ENCODE measurements around the gene TBC1D2B. TPM values are rescaled to one million over a fixed set of nuclear protein-coding genes. Genes with fewer than 3 reads are reported as not detected.

TBC1D2B gene
- total RNA-seq, 1 experiment from 2014 or later = 30.6 TPM

- peaks cover 3% of the 10 kb centered on the region; the same call in 1 of the 2 replicates for H3K9me3 ChIP-seq
- DNase-seq = no peak
- no peak overlapping the region for H3K4me3 ChIP-seq
- H3K27me3 ChIP-seq = no peaks in the 10 kb centered on the region
- H3K36me3 ChIP-seq = peaks cover 19% of the 10 kb centered on the region
These were observed 42.2 kb downstream of the TBC1D2B start for GRCh38 chr15:78035321-78035751.

DNA sequence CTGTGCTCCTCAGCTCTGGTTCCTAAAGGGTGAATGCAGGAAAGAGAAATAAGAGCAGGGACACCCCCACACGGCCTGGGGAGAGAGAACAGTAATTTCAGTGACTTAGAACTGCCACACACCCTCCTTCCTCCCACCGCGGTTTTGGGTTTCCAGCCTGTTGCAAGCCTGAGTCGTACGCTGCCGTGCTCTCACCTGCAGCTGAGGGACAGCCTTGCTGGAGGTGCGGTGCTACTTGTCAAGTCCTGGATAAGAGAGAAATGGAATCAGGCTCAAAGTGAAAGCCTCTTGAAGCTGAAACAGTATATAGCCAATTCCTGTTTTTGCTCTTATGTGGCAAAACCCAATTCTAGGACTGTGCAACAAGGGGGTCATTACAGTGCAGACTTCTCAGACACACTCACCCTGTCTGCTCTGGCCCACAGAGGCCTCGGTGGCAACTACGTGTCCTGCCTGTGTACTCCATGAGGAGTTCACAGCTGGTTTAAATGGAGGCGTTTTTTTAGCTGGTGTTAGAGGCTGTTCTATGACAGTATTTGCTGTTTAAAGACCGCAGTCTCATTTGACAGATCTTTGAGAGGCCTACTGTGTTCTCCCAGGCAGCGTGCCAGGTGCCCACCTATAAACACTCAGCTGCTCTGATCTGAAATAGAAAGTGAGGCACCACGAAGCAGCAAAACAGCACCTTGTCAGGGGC, 42.9 kb downstream of the TBC1D2B start:
- Histone ChIP-seq H3K4me3 (no peak overlapping the region), H3K36me3 (peaks cover 17% of the 10 kb centered on the region), H3K27me3 (no peaks in the 10 kb centered on the region), H3K9me3 (peaks cover 3% of the 10 kb centered on the region; the same call in 1 of the 2 replicates)
- DNase-seq = no peak

- H3K36me3 ChIP-seq = peaks cover 17% of the 10 kb centered on the region
- H3K27me3 ChIP-seq = no peaks in the 10 kb centered on the region
- peaks cover 3% of the 10 kb centered on the region; the same call in 1 of the 2 replicates for H3K9me3 ChIP-seq
- DNase-seq = no peak
- H3K4me3 ChIP-seq = no peak overlapping the region
These were observed 43.6 kb downstream of the TBC1D2B start for GRCh38 chr15:78033864-78034263.

GRCh38 chr15:78032671-78033070, 44.8 kb downstream of the TBC1D2B start:
- no peak for DNase-seq
- Histone ChIP-seq H3K9me3 (peaks cover 3% of the 10 kb centered on the region; the same call in 1 of the 2 replicates), H3K4me3 (no peak overlapping the region), H3K27me3 (no peaks in the 10 kb centered on the region), H3K36me3 (peaks cover 18% of the 10 kb centered on the region)

GRCh38 chr15:78024883-78025282, 52.6 kb downstream of the TBC1D2B start:
- H3K9me3 ChIP-seq = no peaks in the 10 kb centered on the region
- no peak overlapping the region for H3K4me3 ChIP-seq
- peaks cover 22% of the 10 kb centered on the region for H3K36me3 ChIP-seq
- no peaks in the 10 kb centered on the region for H3K27me3 ChIP-seq
- DNase-seq = no peak

DNA sequence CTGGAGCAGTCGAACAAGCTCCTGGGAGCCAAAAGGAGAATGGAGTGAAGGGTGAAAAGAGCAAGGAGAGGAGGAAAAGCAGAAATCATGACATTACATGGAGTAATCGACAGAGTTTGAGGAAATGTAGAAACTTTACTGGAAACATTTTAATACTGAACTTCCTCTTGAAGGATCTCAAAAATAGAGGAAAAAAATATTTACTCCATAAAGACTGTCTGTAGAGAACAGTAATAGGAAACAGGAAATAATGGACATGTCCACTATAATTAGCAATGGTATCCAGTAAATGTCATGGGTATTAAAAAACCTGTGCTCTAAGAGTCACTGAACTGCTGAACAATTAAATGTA, 53.0 kb downstream of the TBC1D2B start:
- no peaks in the 10 kb centered on the region for H3K9me3 ChIP-seq
- DNase-seq = no peak
- H3K27me3 ChIP-seq = no peaks in the 10 kb centered on the region
- peaks cover 21% of the 10 kb centered on the region for H3K36me3 ChIP-seq
- no peak overlapping the region for H3K4me3 ChIP-seq

GRCh38 chr15:78023865-78024518, 53.5 kb downstream of the TBC1D2B start:
- peaks cover 21% of the 10 kb centered on the region for H3K36me3 ChIP-seq
- H3K9me3 ChIP-seq = no peaks in the 10 kb centered on the region
- no peaks in the 10 kb centered on the region for H3K27me3 ChIP-seq
- no peak for DNase-seq
- H3K4me3 ChIP-seq = no peak overlapping the region

DNA sequence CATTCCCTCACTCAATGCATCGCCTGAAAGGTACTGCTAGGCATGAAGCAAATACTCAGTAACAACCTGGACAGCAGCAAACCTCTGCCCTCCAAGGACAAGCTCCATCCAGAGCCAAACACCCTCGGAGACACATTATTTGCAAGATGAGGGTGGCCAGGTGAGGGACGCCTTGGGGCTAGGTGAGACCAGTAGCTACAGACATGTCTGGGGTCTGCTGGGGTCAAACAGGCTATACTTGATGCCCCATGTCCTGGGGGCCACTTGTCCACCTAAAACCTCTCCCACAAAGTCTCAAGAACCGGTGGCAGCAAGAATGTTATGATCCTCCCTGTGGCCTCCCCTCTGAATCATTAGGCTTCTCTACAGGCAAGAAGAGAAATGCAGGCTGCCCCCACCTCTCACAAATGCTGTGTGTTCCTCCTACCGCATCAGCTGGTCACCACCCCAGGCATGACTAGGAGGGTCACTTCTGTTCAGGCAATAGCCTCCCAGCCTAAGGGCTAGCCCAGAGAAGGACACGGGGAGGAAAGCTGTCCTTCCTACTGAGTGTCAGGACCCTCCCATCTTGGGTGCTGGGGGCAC, 54.3 kb downstream of the TBC1D2B start:
- no peak for DNase-seq

DNA sequence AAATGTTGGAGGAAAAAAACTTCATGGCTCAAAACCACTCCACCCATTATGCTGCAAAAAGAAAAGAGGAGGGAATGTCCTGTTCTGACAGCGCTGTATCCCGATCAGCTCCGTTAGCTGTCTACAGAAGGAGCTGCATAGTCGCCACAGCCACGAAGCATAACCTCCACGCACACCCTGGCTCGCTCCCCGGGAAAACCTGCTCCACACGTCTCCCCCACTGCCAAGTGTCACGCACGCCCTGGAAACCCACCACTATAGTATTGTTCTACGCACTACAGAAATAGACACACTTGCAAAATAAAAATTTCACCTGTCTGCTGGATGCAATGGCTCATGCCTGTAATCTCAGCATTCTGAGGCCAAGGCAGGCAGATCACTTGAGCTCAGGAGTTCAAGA, 55.8 kb downstream of the TBC1D2B start:
- no peaks in the 10 kb centered on the region for H3K9me3 ChIP-seq
- DNase-seq = no peak
- peaks cover 18% of the 10 kb centered on the region for H3K36me3 ChIP-seq
- no peaks in the 10 kb centered on the region for H3K27me3 ChIP-seq
- H3K4me3 ChIP-seq = no peak overlapping the region

More for the DNA sequence above, 54.3 kb downstream of the TBC1D2B start:
- Histone ChIP-seq H3K36me3 (peaks cover 20% of the 10 kb centered on the region), H3K27me3 (no peaks in the 10 kb centered on the region), H3K9me3 (no peaks in the 10 kb centered on the region), H3K4me3 (no peak overlapping the region)

DNA sequence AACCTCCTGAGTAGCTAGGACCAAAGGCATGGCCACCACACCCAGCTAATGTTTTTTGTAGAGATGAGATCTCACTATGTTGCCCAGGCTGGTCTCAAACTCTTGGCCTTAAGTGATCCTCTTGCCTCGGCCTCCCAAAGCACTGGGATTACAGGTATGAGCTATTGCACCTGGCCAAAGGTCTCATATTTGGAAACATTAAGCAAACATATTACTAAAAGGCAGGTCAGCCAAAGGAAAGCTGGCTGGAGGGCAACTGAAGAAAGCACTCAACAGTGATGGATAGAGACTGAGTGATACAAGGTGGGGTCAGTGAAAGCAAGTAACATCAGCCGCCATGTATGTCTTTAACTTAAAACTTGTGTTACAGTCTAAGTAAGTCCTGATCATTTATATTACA, 57.5 kb downstream of the TBC1D2B start:
- Histone ChIP-seq H3K36me3 (peaks cover 28% of the 10 kb centered on the region), H3K4me3 (no peak overlapping the region), H3K27me3 (no peaks in the 10 kb centered on the region), H3K9me3 (no peaks in the 10 kb centered on the region)
- no peak for DNase-seq

- no peaks in the 10 kb centered on the region for H3K27me3 ChIP-seq
- no peaks in the 10 kb centered on the region for H3K9me3 ChIP-seq
- DNase-seq = no peak
- H3K36me3 ChIP-seq = peaks cover 20% of the 10 kb centered on the region
- H3K4me3 ChIP-seq = no peak overlapping the region
These were observed 58.4 kb downstream of the TBC1D2B start for GRCh38 chr15:78018946-78019644.

DNA sequence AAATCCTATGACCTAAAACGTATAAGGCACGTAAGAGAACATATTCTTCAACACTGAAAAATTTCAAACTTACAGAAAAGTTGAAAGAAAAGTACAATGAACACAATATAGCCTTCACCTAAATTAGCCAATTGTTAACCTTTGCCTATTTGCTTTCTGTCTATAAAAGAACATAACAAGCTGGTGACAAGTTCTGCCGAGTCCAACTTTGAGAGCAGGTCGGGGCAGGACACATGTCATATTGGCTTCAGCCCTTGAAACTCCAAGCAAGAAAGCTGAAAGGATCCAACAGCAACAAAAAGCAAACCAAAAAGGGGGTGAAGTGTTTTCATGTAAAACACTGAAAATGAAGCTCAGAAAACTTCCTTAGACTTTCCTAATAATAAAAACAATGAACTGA, 59.1 kb downstream of the TBC1D2B start:
- H3K27me3 ChIP-seq = no peaks in the 10 kb centered on the region
- no peak for DNase-seq
- H3K36me3 ChIP-seq = peaks cover 19% of the 10 kb centered on the region
- no peaks in the 10 kb centered on the region for H3K9me3 ChIP-seq
- H3K4me3 ChIP-seq = no peak overlapping the region

DNA sequence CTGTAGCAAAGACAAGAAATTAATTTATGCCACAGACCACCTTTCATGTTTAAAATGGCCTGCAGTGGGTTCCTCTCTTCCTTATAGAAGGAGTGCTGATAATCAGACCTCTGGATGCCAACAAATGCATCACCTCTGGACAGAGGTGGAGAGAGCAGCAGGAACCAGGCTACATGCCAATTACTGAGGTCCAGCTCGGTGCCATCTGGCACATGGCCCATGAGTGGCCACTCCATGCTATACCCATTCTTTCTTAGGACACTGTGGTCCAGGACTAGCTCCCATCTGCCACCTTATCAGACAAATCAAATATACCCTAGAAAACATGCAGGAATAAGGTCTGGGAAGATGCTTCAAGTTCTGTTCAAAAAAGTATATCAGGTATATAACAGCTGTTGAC, 60.7 kb downstream of the TBC1D2B start:
- H3K36me3 ChIP-seq = peaks cover 34% of the 10 kb centered on the region
- no peak overlapping the region for H3K4me3 ChIP-seq
- H3K9me3 ChIP-seq = no peaks in the 10 kb centered on the region
- H3K27me3 ChIP-seq = no peaks in the 10 kb centered on the region
- DNase-seq = no peak

DNA sequence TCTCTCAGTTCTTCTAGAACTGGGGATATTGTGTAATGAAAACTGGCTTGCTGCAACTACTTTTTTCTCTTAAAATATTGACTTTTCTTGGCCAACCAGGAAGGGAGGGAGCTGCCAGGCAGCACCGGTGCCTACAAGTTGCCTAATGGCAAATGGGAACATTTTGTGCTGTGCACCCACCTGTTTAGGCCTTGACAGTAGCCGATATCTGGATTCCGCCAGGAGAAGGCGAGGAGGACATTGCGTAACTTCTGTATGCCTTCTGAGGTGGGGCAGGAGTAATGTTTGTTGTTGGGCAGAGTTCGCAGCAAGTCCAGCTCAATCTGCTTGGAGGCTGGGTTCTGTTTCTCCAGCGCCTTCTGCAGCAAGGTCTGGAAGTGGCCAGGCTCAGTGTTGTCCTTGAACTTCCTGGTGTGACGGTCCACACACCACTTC, 64.9 kb downstream of the TBC1D2B start:
- Histone ChIP-seq H3K4me3 (no peak overlapping the region), H3K27me3 (no peaks in the 10 kb centered on the region), H3K36me3 (peaks cover 49% of the 10 kb centered on the region), H3K9me3 (no peaks in the 10 kb centered on the region)
- no peak for DNase-seq

DNA sequence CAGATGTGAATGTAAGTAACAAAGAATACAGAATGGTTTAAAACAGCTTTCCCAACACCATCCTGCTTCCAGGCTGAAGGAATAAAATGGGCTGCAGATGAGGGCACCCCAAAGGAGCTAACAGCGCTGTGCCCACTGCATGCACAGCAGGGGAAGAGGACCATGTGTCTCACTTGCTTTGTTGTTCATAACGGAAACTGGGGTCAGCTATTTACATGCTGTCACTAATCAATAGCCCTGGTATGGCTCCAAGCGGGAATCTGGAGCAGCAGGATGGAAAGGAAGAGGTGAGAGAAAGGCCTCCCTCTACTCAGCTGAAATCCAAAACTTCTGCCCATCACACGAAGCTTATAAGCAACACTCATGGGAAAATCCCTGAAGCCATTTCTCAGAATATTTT, 67.4 kb downstream of the TBC1D2B start:
- DNase-seq = no peak

DNA sequence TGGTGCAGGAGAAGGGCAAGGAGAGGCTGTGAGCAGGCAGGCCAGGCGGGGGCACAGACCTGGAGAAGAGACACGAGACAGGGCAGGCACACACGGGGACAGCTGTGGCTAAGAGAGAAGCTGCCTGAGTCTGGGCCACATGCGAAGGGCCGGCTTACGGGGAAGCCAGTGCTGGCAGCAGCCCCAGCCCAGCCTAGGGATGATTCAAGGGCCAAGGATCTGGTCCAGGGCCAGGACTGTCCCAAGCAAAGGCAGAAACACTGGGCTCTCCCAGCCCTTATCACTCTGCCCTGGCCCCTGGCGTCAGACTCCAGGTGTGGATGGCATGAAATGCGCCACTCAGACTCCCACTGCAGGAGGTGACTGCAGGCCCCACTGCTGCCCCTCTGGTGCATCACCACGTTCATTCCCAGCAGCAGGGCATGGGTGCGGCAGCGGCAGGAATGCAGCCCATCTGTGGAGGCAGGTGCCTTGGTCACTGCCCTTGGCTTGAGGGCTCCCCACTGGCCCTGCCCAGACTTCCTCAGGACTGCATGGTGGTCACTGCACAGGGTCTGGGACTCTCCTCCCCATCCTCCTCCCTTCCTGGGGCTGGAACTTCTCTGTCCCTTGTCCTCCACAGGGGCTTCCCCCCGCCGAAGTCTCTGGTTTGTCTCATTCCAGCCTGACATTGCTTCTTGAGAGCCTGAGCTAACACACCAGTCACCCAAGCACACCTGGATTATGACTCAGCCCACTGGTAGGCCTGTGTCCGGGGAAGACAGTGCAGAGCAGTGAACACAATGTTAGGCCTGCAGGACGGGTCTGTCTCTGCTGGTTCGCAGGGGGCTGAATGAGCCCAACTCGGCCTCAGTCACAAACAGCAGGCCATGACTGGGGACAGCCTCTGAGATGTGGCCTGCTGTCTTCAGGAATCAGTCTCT, 69.3 kb downstream of the TBC1D2B start:
- Histone ChIP-seq H3K9me3 (no peaks in the 10 kb centered on the region), H3K36me3 (peaks cover 42% of the 10 kb centered on the region), H3K4me3 (no peak overlapping the region), H3K27me3 (no peaks in the 10 kb centered on the region)
- DNase-seq = peak; percentile 90

More for the DNA sequence above, 67.4 kb downstream of the TBC1D2B start:
- no peak overlapping the region for H3K4me3 ChIP-seq
- no peaks in the 10 kb centered on the region for H3K27me3 ChIP-seq
- peaks cover 49% of the 10 kb centered on the region for H3K36me3 ChIP-seq
- H3K9me3 ChIP-seq = no peaks in the 10 kb centered on the region

Measured in MG63 (cell line).